Stimulated activated CD4-positive, alpha-beta T cell treated with anti-CD3 and anti-CD28 coated beads, Interleukin-1b, Interleukin-23, amount 100 ng/mL, for 24 hours (primary cell): Measurements from ENCODE around the gene VPS36.
"Not testable (repeated sequence)": the region's sequence is repeated elsewhere in the genome, so short reads cannot be mapped to it uniquely, and the experiment has no call there.

Experiments
- DNase-seq, 4 experiments: peaks; one replicate each; pipeline ENCODE4 v3.0.0-alpha.2; 2020; ENCODE audit warnings: low read depth in 4 of 4, low spot score in 1 of 4

Gene VPS36

GRCh38 chr13:52450012-52450792 lies at the start of gene VPS36:
TSS of gene VPS36 (minus strand) at chr13:52450634. CDS start at chr13:52450594, 40 bp downstream.
- DNase-seq = peak; percentile 91 to 95 (median 92)

GRCh38 chr13:52497979-52498378 lies 47.5 kb upstream of the VPS36 start:
- not testable (repeated sequence) for DNase-seq

GRCh38 chr13:52494241-52494640 lies 43.8 kb upstream of the VPS36 start:
- DNase-seq = not testable (repeated sequence)

GRCh38 chr13:52491015-52491414 lies 40.6 kb upstream of the VPS36 start:
- DNase-seq = not testable (repeated sequence)

GRCh38 chr13:52488763-52489162 lies 38.3 kb upstream of the VPS36 start:
- DNase-seq = not testable (repeated sequence)

GRCh38 chr13:52487078-52487477 lies 36.6 kb upstream of the VPS36 start:
- not testable (repeated sequence) for DNase-seq

GRCh38 chr13:52480677-52481428 lies 30.4 kb upstream of the VPS36 start:
- DNase-seq = not testable (repeated sequence)

- not testable (repeated sequence) for DNase-seq
Observed at GRCh38 chr13:52468487-52468886, 18.1 kb upstream of the VPS36 start.

GRCh38 chr13:52463526-52463925 lies 13.1 kb upstream of the VPS36 start:
- DNase-seq = no peak

- no peak for DNase-seq
Observed at GRCh38 chr13:52461265-52461664, 10.8 kb upstream of the VPS36 start.

GRCh38 chr13:52459668-52460067 lies 9.2 kb upstream of the VPS36 start:
- no peak for DNase-seq

GRCh38 chr13:52455677-52456041 lies 5.2 kb upstream of the VPS36 start:
- peak; percentile 55 to 76 (median 67) for DNase-seq

- DNase-seq = peak; percentile 79 to 92 (median 86)
Observed at GRCh38 chr13:52454820-52455676, 4.6 kb upstream of the VPS36 start, which contains the start of gene CKAP2. TSS of gene CKAP2 (plus strand) at chr13:52455478. CDS start at chr13:52455557, 79 bp downstream.

- no peak for DNase-seq
Observed at GRCh38 chr13:52454459-52454819, 4.0 kb upstream of the VPS36 start.

GRCh38 chr13:52452470-52452869 lies 2.0 kb upstream of the VPS36 start:
- no peak for DNase-seq

- DNase-seq = no peak
Observed at GRCh38 chr13:52451135-52451804, 836 bp upstream of the VPS36 start.

GRCh38 chr13:52450793-52451116 lies 321 bp upstream of the VPS36 start:
- no peak for DNase-seq

- DNase-seq = no peak
Observed at GRCh38 chr13:52449331-52450011, 963 bp downstream of the VPS36 start.

GRCh38 chr13:52447815-52448552 lies 2.5 kb downstream of the VPS36 start:
- no peak for DNase-seq

GRCh38 chr13:52447354-52447753 lies 3.1 kb downstream of the VPS36 start:
- no peak for DNase-seq
